GM19395 (cell line): Measurements from ENCODE around the gene NRG2.

Source experiments
- ATAC-seq: cut with Tn5 transposase; IDR thresholded peaks from one replicate; pipeline ENCODE4 v1.9.1; 2021; ENCODE audit warnings: mild to moderate bottlenecking, moderate library complexity; ENCODE audit not compliant: unreplicated experiment

NRG2 gene

DNA sequence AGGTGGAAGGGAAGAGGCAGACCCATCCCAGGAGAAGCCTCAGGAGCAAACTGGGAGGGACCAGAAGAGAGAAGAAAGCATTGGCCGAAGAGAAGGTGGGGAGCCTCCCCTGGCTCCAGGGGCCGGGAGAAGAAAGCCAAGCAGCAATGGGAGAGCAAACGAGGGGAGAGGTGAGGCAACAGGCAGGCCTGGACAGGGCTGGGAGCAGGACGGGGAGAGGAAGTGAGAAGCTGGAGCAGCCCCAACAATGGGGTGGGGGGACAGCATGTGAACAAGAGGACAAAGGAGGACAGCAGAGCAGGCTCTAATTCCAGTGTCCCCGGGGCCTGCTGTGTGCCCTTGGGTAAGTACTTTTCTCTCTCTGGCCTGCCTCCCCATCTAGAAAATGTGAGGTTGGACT is 132.2 kb downstream of the NRG2 start:
- no peak for ATAC-seq

GRCh38 chr5:139910036-139910435 is 133.1 kb downstream of the NRG2 start:
- ATAC-seq = no peak

GRCh38 chr5:139908749-139909148 is 134.3 kb downstream of the NRG2 start:
- ATAC-seq = no peak

GRCh38 chr5:139906661-139907060 is 136.4 kb downstream of the NRG2 start:
- ATAC-seq = no peak

DNA sequence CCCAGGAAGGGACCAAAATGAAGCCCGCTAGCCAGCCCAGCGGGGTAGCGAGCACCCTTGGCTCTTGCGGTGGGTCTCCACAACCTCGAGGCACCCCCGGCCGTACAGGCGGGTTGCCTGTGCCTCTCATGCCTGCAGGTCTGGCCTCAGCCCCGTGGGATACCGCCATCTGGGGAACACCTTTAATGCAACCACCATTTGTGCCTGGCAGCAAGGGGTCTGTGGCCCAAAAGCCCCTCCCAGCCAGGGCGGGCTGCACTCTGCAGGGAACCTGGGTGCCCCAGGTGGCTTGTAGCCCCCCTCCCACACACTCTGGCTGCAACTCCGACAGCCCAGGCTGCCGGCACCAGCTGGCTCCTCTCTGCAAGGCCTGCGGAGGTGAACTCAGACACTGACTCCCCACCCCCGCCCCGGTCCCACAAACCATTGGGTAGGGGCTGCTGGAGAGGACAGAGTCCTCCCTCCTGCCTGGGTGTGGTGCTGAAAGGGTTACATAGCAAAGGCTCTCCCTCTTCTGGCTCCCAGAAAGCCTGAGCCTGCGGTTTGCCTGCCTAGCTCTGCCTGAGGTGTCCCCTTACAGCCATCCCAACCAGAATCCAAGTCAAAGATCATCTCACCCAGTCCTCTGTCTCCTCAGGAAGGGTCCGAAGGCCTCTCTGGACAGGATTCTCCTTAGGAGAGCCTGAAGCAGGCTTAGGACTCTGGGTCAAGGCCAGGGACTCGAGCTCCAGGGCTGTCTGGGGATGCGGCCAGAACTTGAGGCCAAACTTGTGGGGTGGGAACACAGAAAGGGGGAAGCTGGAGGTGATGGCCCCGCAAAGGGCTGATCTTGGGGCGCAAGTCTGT is 138.1 kb downstream of the NRG2 start:
- ATAC-seq = no peak

DNA sequence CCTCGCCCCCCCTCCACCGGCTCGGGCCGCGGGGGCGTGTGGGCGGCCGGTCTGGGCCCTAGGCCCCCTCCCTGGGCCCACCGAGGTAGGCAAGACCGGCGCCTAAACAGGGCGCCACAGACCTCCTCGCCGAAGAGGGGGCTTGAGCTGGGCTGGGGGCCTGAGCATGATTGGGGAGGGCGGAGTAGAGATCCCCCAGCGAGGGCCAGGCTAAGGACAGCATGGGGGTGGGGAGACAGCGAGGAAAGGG is 138.6 kb downstream of the NRG2 start:
- no peak for ATAC-seq

GRCh38 chr5:139903795-139904565 is 139.1 kb downstream of the NRG2 start:
- peak; percentile 56 for ATAC-seq

DNA sequence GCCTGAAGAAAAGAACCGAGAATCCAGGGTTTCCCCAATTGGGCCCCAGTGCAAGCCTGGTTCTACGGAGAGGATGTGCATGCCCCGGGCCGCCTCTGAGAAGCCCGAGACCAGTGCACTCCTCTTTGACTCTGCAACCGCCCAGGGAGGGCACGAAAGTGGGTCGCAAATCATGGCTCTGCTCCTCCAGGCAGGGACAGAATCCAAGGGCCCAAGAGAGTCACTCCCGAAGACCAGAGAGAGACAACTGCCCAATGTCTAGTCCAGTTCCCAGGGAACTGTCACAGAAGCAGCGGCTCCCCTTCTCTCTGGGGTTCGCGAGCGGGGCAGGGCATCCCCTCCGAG is 139.7 kb downstream of the NRG2 start:
- ATAC-seq = peak; percentile 26

DNA sequence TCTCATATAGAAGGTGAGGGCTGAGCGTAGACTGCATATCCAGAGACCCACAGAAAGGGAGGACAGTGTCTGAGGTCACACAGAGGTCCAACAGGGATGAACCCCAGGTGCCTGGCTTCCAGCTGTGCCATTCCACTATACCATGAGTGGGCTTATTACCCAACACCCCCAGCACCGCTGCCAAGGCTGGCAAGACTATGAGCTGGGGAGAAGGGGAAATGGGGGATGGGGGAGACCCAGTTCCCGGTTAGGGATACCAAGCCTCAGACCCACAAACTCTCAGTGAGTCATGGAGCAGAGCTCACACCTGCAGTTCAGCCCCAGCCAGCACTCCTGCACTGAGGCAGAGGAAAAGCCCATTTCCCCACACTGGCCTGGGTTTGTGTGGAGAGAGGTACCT is 141.1 kb downstream of the NRG2 start:
- no peak for ATAC-seq

- ATAC-seq = no peak
Observed at GRCh38 chr5:139901251-139901575, 141.9 kb downstream of the NRG2 start.

- ATAC-seq = no peak
Observed at GRCh38 chr5:139900546-139901250, 142.4 kb downstream of the NRG2 start.

- no peak for ATAC-seq
Observed at GRCh38 chr5:139898981-139899380, 144.1 kb downstream of the NRG2 start.

DNA sequence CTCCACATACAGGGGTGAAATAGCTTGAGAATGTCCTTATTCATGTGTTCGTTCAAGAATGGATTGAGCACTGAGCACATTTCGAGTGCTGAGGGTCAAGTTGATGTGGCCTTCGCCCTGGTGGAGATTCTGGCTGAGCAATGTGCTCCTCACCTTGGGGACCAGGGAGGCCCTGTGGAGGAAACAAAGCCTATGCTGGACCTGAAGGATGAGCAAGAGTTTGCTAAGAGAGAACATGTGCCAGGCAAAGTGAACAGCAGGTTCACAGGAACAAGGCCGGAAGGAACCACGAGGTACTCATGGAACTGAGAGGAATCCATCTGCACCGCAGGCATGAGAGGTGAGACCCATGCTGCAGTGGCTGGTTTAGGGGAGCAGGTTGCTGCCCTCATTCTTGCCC is 145.1 kb downstream of the NRG2 start:
- no peak for ATAC-seq

GRCh38 chr5:139897342-139897741 is 145.8 kb downstream of the NRG2 start:
- no peak for ATAC-seq

GRCh38 chr5:139896718-139897117 is 146.4 kb downstream of the NRG2 start:
- no peak for ATAC-seq

DNA sequence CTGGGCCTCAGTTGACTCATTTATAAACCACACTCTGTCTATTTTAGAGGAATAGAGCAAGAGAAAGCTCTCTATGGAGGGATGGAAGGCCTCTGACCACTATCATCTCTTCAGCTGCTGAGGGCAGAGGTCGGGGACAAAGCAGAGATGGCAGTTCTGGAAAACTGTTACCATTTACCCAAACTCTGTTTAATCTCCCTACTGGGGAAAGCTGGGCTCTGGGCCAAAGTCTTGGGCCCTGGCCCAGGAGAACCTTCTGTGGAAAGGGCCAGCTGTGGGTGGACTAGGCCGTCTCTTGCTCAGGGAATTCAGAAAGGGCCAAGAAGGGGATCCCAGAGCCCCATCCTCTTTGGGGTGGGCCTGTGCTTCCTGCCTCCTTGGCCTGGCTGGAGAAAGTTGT is 147.5 kb downstream of the NRG2 start:
- ATAC-seq = no peak

- no peak for ATAC-seq
Observed at GRCh38 chr5:139895046-139895445, 148.1 kb downstream of the NRG2 start.

DNA sequence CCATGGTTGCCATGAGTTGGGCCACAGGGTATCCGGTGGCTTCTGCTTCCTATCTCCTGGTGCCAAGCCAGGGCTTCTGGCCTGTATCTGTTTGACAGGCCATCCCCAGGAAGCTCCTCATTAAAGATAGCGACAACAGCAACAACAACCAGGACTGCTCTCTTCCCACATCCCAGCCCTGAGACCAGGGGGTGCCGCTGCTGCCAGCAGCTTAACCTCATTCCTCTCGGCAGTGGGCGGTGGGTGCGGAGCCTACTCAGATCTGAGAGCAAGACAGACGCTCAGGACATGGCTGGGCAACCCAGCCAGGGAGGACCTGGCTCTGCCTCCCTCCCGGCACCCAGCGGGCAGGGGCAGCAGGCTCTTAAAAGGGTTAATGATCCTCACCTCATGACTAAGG is 149.2 kb downstream of the NRG2 start:
- ATAC-seq = no peak

GRCh38 chr5:139889410-139889809 is 153.7 kb downstream of the NRG2 start:
- ATAC-seq = no peak

- ATAC-seq = no peak
Observed at GRCh38 chr5:139888370-139888769, 154.7 kb downstream of the NRG2 start.

GRCh38 chr5:139886213-139886612 is 156.9 kb downstream of the NRG2 start:
- no peak for ATAC-seq

DNA sequence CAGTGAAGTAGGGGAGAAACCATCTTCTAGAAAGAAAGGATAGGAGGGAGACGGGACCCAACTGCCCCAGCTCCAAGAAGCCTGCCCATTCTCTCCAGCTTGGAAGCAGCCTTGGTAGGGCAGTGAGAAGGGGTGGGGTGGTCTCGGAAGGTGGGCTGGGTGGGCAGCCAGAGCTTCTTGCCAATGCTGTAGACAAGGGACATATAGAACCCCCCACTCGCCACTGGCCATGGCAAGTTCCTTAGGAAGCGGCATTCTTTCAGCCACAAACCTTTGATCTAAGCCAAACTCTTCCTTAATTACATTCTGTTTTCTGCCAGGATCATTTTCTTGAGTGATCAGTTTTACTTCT is 157.3 kb downstream of the NRG2 start:
- ATAC-seq = no peak
